Measurements from ENCODE around the gene DNAJA3.

GRCh38 chr16:4408323-4408690 is 17.4 kb upstream of the DNAJA3 start:
- no peak for TF ChIP-seq CTCF (IDR thresholded peaks at IDR 0.05)
- no peak for TF ChIP-seq POLR2A (IDR thresholded peaks at IDR 0.05)

Measured in Peyer's patch (tissue), 4 donors.